ENCODE results near the gene NLRP7.
A peak's percentile ranks its signal among the peaks of the same experiment; 100 is the strongest.

NLRP7 gene

DNA sequence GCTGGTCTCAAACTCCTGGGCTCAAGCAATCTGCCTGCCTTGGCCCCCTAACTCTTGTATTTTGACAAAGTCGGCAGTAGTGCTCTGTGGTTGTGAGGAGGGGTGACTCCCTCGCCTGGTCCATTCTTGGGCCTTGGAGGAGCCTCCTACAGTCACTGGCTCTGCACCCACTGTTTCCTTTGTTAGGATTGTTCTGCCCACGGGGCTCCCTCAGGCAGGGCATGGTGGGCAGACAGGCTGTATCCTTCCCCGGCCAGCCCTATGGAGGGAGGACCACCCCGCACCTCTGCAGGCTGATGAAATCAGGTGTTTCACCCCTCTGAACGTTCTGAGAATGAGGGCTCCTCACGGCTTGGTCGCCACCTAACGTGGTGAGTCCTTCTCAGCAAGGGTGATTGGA, 64.1 kb downstream of the NLRP7 start:
- H3K36me3 ChIP-seq (ENCODE audit: control insufficient read depth in 1 of 2, insufficient read depth in 2 of 2, low read length in 2 of 2), result no peaks in the 10 kb centered on the region

GRCh38 chr19:54882758-54883157, 64.6 kb downstream of the NLRP7 start:
- Histone ChIP-seq H3K36me3 (ENCODE audit: control insufficient read depth in 1 of 2, insufficient read depth in 2 of 2, low read length in 2 of 2) (no peaks in the 10 kb centered on the region), H3K79me1 (ENCODE audit: low read length) (peaks cover 2% of the 10 kb centered on the region), H2AFZ (ENCODE audit: insufficient read depth, low read length, poor library complexity) (no peak overlapping the region), H3K4ac (ENCODE audit: low read depth, low read length) (no peak overlapping the region), H2AK5ac (ENCODE audit: low read length) (no peak overlapping the region), H3K18ac (ENCODE audit: low read length) (no peak overlapping the region), H3K23ac (ENCODE audit: low read length) (no peak overlapping the region), H3K79me2 (ENCODE audit: control insufficient read depth, insufficient read depth, low read length, poor library complexity) (no peaks in the 10 kb centered on the region), H3K9ac (ENCODE audit: low read length) (no peak overlapping the region), H4K91ac (ENCODE audit: low read depth, low read length) (no peak overlapping the region), H3K9me3 (ENCODE audit: insufficient read depth, low read depth, low read length) (peaks cover 4% of the 10 kb centered on the region), H3K4me2 (ENCODE audit: low read length) (no peak overlapping the region), H3K14ac (ENCODE audit: low read length) (no peak overlapping the region), H3K27ac (ENCODE audit: low read depth, low read length) (no peak overlapping the region), H4K8ac (ENCODE audit: low read depth, low read length) (no peak overlapping the region), H2BK12ac (ENCODE audit: low read length) (peak overlapping the region; percentile 85), H4K12ac (ENCODE audit: low read depth, low read length) (no peak overlapping the region), H2BK5ac (ENCODE audit: low read depth, low read length, poor library complexity) (no peak overlapping the region), H2BK120ac (ENCODE audit: insufficient read depth, low read length, poor library complexity) (peak overlapping the region; percentile 65), H3K4me1 (ENCODE audit: control insufficient read depth in 1 of 2, insufficient read depth in 2 of 2, low read length in 2 of 2) (no peaks in the 10 kb centered on the region), H3K27me3 (ENCODE audit: insufficient read depth, low read length) (no peaks in the 10 kb centered on the region), H3K4me3 (ENCODE audit: low read depth, low read length) (no peak overlapping the region)
- DNase-seq, result peak in 1 of 2 donors; percentile 28
- no CpG with 5 or more reads among the region's 7 CpGs for WGBS (ENCODE audit: extremely low coverage, insufficient coverage, insufficient read length)

More for the DNA sequence above, 64.1 kb downstream of the NLRP7 start:
- no CpG with 5 or more reads among the region's 9 CpGs for WGBS (ENCODE audit: extremely low coverage, insufficient coverage, insufficient read length)
- H4K12ac ChIP-seq (ENCODE audit: low read depth, low read length), result no peak overlapping the region
- no peak overlapping the region for H3K4me2 ChIP-seq (ENCODE audit: low read length)
- no peak overlapping the region for H3K4ac ChIP-seq (ENCODE audit: low read depth, low read length)
- H3K27me3 ChIP-seq (ENCODE audit: insufficient read depth, low read length), result no peaks in the 10 kb centered on the region
- no peak overlapping the region for H2BK120ac ChIP-seq (ENCODE audit: insufficient read depth, low read length, poor library complexity)
- H3K23ac ChIP-seq (ENCODE audit: low read length), result no peak overlapping the region
- no peak overlapping the region for H2AK5ac ChIP-seq (ENCODE audit: low read length)
- no peak overlapping the region for H3K27ac ChIP-seq (ENCODE audit: low read depth, low read length)
- H3K79me2 ChIP-seq (ENCODE audit: control insufficient read depth, insufficient read depth, low read length, poor library complexity), result no peaks in the 10 kb centered on the region
- no peak overlapping the region for H3K18ac ChIP-seq (ENCODE audit: low read length)
- H3K4me3 ChIP-seq (ENCODE audit: low read depth, low read length), result no peak overlapping the region
- peak overlapping the region; percentile 29 for H4K91ac ChIP-seq (ENCODE audit: low read depth, low read length)
- no peak overlapping the region for H2AFZ ChIP-seq (ENCODE audit: insufficient read depth, low read length, poor library complexity)
- H3K79me1 ChIP-seq (ENCODE audit: low read length), result peaks cover 2% of the 10 kb centered on the region
- no peak overlapping the region for H3K9ac ChIP-seq (ENCODE audit: low read length)
- DNase-seq, result no peak
- H4K8ac ChIP-seq (ENCODE audit: low read depth, low read length), result no peak overlapping the region
- H3K4me1 ChIP-seq (ENCODE audit: control insufficient read depth in 1 of 2, insufficient read depth in 2 of 2, low read length in 2 of 2), result no peaks in the 10 kb centered on the region
- no peak overlapping the region for H3K14ac ChIP-seq (ENCODE audit: low read length)
- peak overlapping the region; percentile 34 for H2BK12ac ChIP-seq (ENCODE audit: low read length)
- no peak overlapping the region for H2BK5ac ChIP-seq (ENCODE audit: low read depth, low read length, poor library complexity)
- peaks cover 4% of the 10 kb centered on the region for H3K9me3 ChIP-seq (ENCODE audit: insufficient read depth, low read depth, low read length)

DNA sequence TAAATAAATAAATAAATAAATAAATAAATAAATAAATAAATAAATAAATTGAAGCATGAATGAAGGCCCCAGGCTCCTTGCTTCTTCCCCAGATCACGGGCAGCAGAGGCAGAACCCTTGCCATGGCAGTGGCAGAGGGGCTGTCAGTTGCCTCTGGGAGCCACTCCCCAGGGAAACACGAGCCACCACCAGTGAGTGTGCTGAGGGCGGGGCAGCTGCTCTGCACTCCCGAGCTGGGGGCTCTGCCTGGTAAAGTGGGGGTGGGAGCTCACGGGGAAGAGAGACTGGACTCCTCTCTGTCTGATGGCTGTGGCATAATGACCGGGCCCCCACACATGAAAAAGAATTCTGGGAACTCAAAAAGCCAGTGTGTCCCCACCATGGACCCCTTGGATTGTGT, 65.4 kb downstream of the NLRP7 start:
- no CpG with 5 or more reads among the region's 6 CpGs for WGBS (ENCODE audit: extremely low coverage, insufficient coverage, insufficient read length)
- H3K4me1 ChIP-seq (ENCODE audit: control insufficient read depth in 1 of 2, insufficient read depth in 2 of 2, low read length in 2 of 2), result no peaks in the 10 kb centered on the region

GRCh38 chr19:54877471-54877870, 69.9 kb downstream of the NLRP7 start:
- no peak overlapping the region for H3K4me2 ChIP-seq (ENCODE audit: low read length)
- no CpG with 5 or more reads among the region's 3 CpGs for WGBS (ENCODE audit: extremely low coverage, insufficient coverage, insufficient read length)
- H3K4me3 ChIP-seq (ENCODE audit: low read depth, low read length), result no peak overlapping the region
- H2BK12ac ChIP-seq (ENCODE audit: low read length), result no peak overlapping the region
- no peak overlapping the region for H2AK5ac ChIP-seq (ENCODE audit: low read length)
- H3K23ac ChIP-seq (ENCODE audit: low read length), result no peak overlapping the region
- no peaks in the 10 kb centered on the region for H3K36me3 ChIP-seq (ENCODE audit: control insufficient read depth in 1 of 2, insufficient read depth in 2 of 2, low read length in 2 of 2)
- H2BK120ac ChIP-seq (ENCODE audit: insufficient read depth, low read length, poor library complexity), result no peak overlapping the region
- no peak overlapping the region for H3K18ac ChIP-seq (ENCODE audit: low read length)
- no peak overlapping the region for H3K14ac ChIP-seq (ENCODE audit: low read length)
- no peak overlapping the region for H3K9ac ChIP-seq (ENCODE audit: low read length)
- H3K79me1 ChIP-seq (ENCODE audit: low read length), result peaks cover under 1% of the 10 kb centered on the region
- H3K79me2 ChIP-seq (ENCODE audit: control insufficient read depth, insufficient read depth, low read length, poor library complexity), result no peaks in the 10 kb centered on the region
- H4K12ac ChIP-seq (ENCODE audit: low read depth, low read length), result no peak overlapping the region
- no peak overlapping the region for H3K4ac ChIP-seq (ENCODE audit: low read depth, low read length)
- H3K4me1 ChIP-seq (ENCODE audit: control insufficient read depth in 1 of 2, insufficient read depth in 2 of 2, low read length in 2 of 2), result no peaks in the 10 kb centered on the region
- H4K8ac ChIP-seq (ENCODE audit: low read depth, low read length), result no peak overlapping the region
- H3K9me3 ChIP-seq (ENCODE audit: insufficient read depth, low read depth, low read length), result peaks cover 2% of the 10 kb centered on the region
- no peak overlapping the region for H2AFZ ChIP-seq (ENCODE audit: insufficient read depth, low read length, poor library complexity)
- DNase-seq, result no peak
- no peak overlapping the region for H2BK5ac ChIP-seq (ENCODE audit: low read depth, low read length, poor library complexity)
- no peaks in the 10 kb centered on the region for H3K27me3 ChIP-seq (ENCODE audit: insufficient read depth, low read length)
- no peak overlapping the region for H4K91ac ChIP-seq (ENCODE audit: low read depth, low read length)
- H3K27ac ChIP-seq (ENCODE audit: low read depth, low read length), result no peak overlapping the region

More for the DNA sequence above, 65.4 kb downstream of the NLRP7 start:
- peak overlapping the region; percentile 79 for H4K91ac ChIP-seq (ENCODE audit: low read depth, low read length)
- peaks cover 4% of the 10 kb centered on the region for H3K9me3 ChIP-seq (ENCODE audit: insufficient read depth, low read depth, low read length)
- no peak overlapping the region for H3K18ac ChIP-seq (ENCODE audit: low read length)
- no peak overlapping the region for H2AFZ ChIP-seq (ENCODE audit: insufficient read depth, low read length, poor library complexity)
- H2BK120ac ChIP-seq (ENCODE audit: insufficient read depth, low read length, poor library complexity), result peak overlapping the region; percentile 10
- H3K79me1 ChIP-seq (ENCODE audit: low read length), result peaks cover 2% of the 10 kb centered on the region
- no peak overlapping the region for H3K27ac ChIP-seq (ENCODE audit: low read depth, low read length)
- no peak overlapping the region for H2AK5ac ChIP-seq (ENCODE audit: low read length)
- H3K14ac ChIP-seq (ENCODE audit: low read length), result no peak overlapping the region
- no peak for DNase-seq
- H3K36me3 ChIP-seq (ENCODE audit: control insufficient read depth in 1 of 2, insufficient read depth in 2 of 2, low read length in 2 of 2), result no peaks in the 10 kb centered on the region
- H3K23ac ChIP-seq (ENCODE audit: low read length), result no peak overlapping the region
- no peak overlapping the region for H3K4me3 ChIP-seq (ENCODE audit: low read depth, low read length)
- H2BK5ac ChIP-seq (ENCODE audit: low read depth, low read length, poor library complexity), result no peak overlapping the region
- H3K4ac ChIP-seq (ENCODE audit: low read depth, low read length), result no peak overlapping the region
- no peak overlapping the region for H4K12ac ChIP-seq (ENCODE audit: low read depth, low read length)
- H3K79me2 ChIP-seq (ENCODE audit: control insufficient read depth, insufficient read depth, low read length, poor library complexity), result no peaks in the 10 kb centered on the region
- no peaks in the 10 kb centered on the region for H3K27me3 ChIP-seq (ENCODE audit: insufficient read depth, low read length)
- no peak overlapping the region for H4K8ac ChIP-seq (ENCODE audit: low read depth, low read length)
- H3K4me2 ChIP-seq (ENCODE audit: low read length), result no peak overlapping the region
- peak overlapping the region; percentile 10 for H2BK12ac ChIP-seq (ENCODE audit: low read length)
- no peak overlapping the region for H3K9ac ChIP-seq (ENCODE audit: low read length)
